Panc1 (cell line): Measurements from ENCODE around the gene CREB3. TPM values are rescaled to one million over a fixed set of nuclear protein-coding genes. Genes with fewer than 3 reads are reported as not detected.

Experiments
- ATAC-seq: fragments of 200-7000 bp; cut with Tn5 transposase; 2 replicates; pipeline ENCODE4 v1.9.1; 2020; ENCODE audit warnings: mild to moderate bottlenecking, moderate library complexity
- Bru-seq: library from RNA; stranded (reverse); fragments of 400-500 nt; gene quantifications from one replicate; lab custom pipeline; 2021; lab: Mats Ljungman, UMichigan
- BruChase-seq, 2 experiments: library from RNA; stranded (reverse); fragments of 400-500 nt; gene quantifications; one replicate each; lab custom pipeline; 2021; lab: Mats Ljungman, UMichigan
- BruUV-seq: library from RNA; stranded (reverse); fragments of 400-500 nt; replicated peaks from 2 replicates; lab custom pipeline; 2021; lab: Mats Ljungman, UMichigan
- CTCF ChIA-PET: fragments of 300-600 bp; sonication (Branson Sonifier 250); formaldehyde crosslinking; loops from one replicate; lab custom pipeline; 2022; ENCODE audit warnings: antibody characterized with exemption; lab: Charles Lee
- POLR2A ChIA-PET: fragments of 300-600 bp; sonication (Branson Sonifier 250); formaldehyde crosslinking; loops from one replicate; lab custom pipeline; 2022; ENCODE audit warnings: antibody characterized with exemption; lab: Charles Lee
- DNase-seq: peaks from one replicate; pipeline ENCODE4 v3.0.0-alpha.2; 2010; ENCODE audit warnings: low read depth, low spot score
- H3K27ac ChIP-seq: 2 replicates; pipeline ENCODE4 v1.5.1; 2011; ENCODE audit warnings: mild to moderate bottlenecking, low read length, inconsistent platforms
- H3K27me3 ChIP-seq: fragments of 200-500 bp; sonication (Bioruptor generic); 2 replicates; pipeline ENCODE4 v1.6.0; 2014; ENCODE audit warnings: low read length, inconsistent platforms; ENCODE audit not compliant: control insufficient read depth, insufficient read depth
- H3K36me3 ChIP-seq: fragments of 200-500 bp; sonication (Bioruptor generic); 2 replicates; pipeline ENCODE4 v1.5.1; 2014; ENCODE audit warnings: inconsistent platforms, mild to moderate bottlenecking, low read length, moderate library complexity; ENCODE audit not compliant: control insufficient read depth, insufficient read depth
- H3K4me1 ChIP-seq: 2 replicates; pipeline ENCODE4 v1.5.1; 2011; ENCODE audit warnings: inconsistent platforms, mild to moderate bottlenecking, low read length, moderate library complexity; ENCODE audit not compliant: control insufficient read depth, insufficient read depth
- H3K4me3 ChIP-seq, 2 experiments: 2 replicates each; pipeline ENCODE4 v1.5.1; 2011 to 2012; ENCODE audit warnings: low read depth in 2 of 2, low read length in 2 of 2, mild to moderate bottlenecking in 2 of 2, inconsistent platforms in 1 of 2, moderate library complexity in 1 of 2
- H3K9me3 ChIP-seq: fragments of 200-500 bp; sonication (Bioruptor generic); 2 replicates; pipeline ENCODE4 v1.5.1; 2014; ENCODE audit warnings: low read depth, mild to moderate bottlenecking, inconsistent platforms, low read length, moderate library complexity; ENCODE audit not compliant: control insufficient read depth, insufficient read depth
- POLR2AphosphoS5 ChIP-seq: IDR thresholded peaks from 2 replicates; pipeline ENCODE4 v1.6.1; 2012; ENCODE audit warnings: mild to moderate bottlenecking, low read depth, low read length, moderate library complexity
- REST ChIP-seq, 2 experiments: IDR thresholded peaks; 2 replicates each; pipeline ENCODE4 v1.6.1; 2011 to 2012; ENCODE audit warnings: low read depth in 2 of 2, control low read depth in 1 of 2, low read length in 1 of 2, mild to moderate bottlenecking in 1 of 2, moderate library complexity in 1 of 2; ENCODE audit not compliant: insufficient read depth in 1 of 2
- SIN3A ChIP-seq: IDR thresholded peaks from 2 replicates; pipeline ENCODE4 v1.6.1; 2012; ENCODE audit warnings: low read depth, mild to moderate bottlenecking, low read length, moderate library complexity, borderline replicate concordance; ENCODE audit not compliant: insufficient read depth
- TCF7L2 ChIP-seq: IDR thresholded peaks from 2 replicates; pipeline ENCODE4 v1.6.1; 2011; ENCODE audit warnings: mild to moderate bottlenecking, low read depth, low read length, inconsistent platforms
- in situ Hi-C: cut with HindIII; loops from 2 replicates; pipeline ENCODE4 v1.10.0; 2016; ENCODE audit warnings: low sequenced_read_pairs, low pct_unique_long_range_greater_than_20kb
- intact Hi-C: fragments of 100-400 bp; cut with micrococcal nuclease; formaldehyde crosslinking; loops from one replicate; pipeline ENCODE4 v1.10.0; 2022; ENCODE audit not compliant: unreplicated experiment
- long read RNA-seq: library from polyadenylated mRNA; unstranded; transcript quantifications from one replicate; pipeline ENCODE4 v2.0.0, GENCODE V29; 2021; ENCODE audit not compliant: unreplicated experiment
- polyA plus RNA-seq: library from polyadenylated mRNA; unstranded; fragments of >200 nt; gene quantifications from one replicate; pipeline ENCODE4 v1.2.1, GENCODE V29; 2012; ENCODE audit warnings: missing spikeins; ENCODE audit not compliant: insufficient read length
- total RNA-seq: library from RNA; stranded (reverse); gene quantifications from one replicate; pipeline ENCODE4 v1.2.1, GENCODE V29; 2021; ENCODE audit not compliant: unreplicated experiment
- TF ChIP-seq, protein P1 (sequence below): fragments of 450-650 bp; IDR thresholded peaks from 2 replicates; pipeline ENCODE4 v1.5.1; 2017; ENCODE audit warnings: mild to moderate bottlenecking

Gene CREB3
- 67.0 TPM for total RNA-seq
- polyA plus RNA-seq: 63.6 TPM
- percentile 83 among the genes with signal in this experiment for Bru-seq, nascent RNA
- percentile 84 among the genes with signal in this experiment for BruChase-seq, experiment 1, labeled RNA remaining after a 2-hour chase
- BruChase-seq, experiment 2, labeled RNA remaining after a 6-hour chase: percentile 92 among the genes with signal in this experiment
- long read RNA-seq, transcript CREB3-201 (9 exons, 1,832 nt): major isoform, 139 of 151 reads
- long read RNA-seq, partial matches to known transcripts: 6 of 151 reads
- long read RNA-seq, other reads (novel, unspliced or antisense): 3 of 151 reads

- DNase-seq (peak; percentile 85), ATAC-seq (peak; percentile 93)
- Histone ChIP-seq H3K4me1 (peaks cover 49% of the 10 kb centered on the region), H3K27ac (peak within 1 kb of the TSS; percentile 95), H3K36me3 (peaks cover 19% of the 10 kb centered on the region), H3K4me3 (peak within 1 kb of the TSS; percentile 82 to 99), H3K27me3 (no peaks in the 10 kb centered on the region), H3K9me3 (no peaks in the 10 kb centered on the region)
- ChIA-PET CTCF (interaction anchor here (0.7 to 2.5 kb wide), 4 partner anchors 36 to 256 kb away, joined by 3 to 13 read pairs (median 4); no protein-coding TSS in a partner anchor), POLR2A (interaction anchor here (0.5 to 1.8 kb wide), 8 partner anchors 13 to 653 kb away, joined by 3 to 11 read pairs (median 6); partner anchors contain the start of genes ARHGEF39, CCDC107, FANCG and RMRP)
- peak; percentile 88 for TF ChIP-seq POLR2AphosphoS5
- TF ChIP-seq TCF7L2: peak; percentile 94
- TF ChIP-seq, protein P1, sequence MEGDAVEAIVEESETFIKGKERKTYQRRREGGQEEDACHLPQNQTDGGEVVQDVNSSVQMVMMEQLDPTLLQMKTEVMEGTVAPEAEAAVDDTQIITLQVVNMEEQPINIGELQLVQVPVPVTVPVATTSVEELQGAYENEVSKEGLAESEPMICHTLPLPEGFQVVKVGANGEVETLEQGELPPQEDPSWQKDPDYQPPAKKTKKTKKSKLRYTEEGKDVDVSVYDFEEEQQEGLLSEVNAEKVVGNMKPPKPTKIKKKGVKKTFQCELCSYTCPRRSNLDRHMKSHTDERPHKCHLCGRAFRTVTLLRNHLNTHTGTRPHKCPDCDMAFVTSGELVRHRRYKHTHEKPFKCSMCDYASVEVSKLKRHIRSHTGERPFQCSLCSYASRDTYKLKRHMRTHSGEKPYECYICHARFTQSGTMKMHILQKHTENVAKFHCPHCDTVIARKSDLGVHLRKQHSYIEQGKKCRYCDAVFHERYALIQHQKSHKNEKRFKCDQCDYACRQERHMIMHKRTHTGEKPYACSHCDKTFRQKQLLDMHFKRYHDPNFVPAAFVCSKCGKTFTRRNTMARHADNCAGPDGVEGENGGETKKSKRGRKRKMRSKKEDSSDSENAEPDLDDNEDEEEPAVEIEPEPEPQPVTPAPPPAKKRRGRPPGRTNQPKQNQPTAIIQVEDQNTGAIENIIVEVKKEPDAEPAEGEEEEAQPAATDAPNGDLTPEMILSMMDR: no peak
- intact Hi-C loops (no loop called here), in situ Hi-C loops (no loop called here)
- no TSS peak for BruUV-seq
Observed at GRCh38 chr9:35732185-35732799, at the start of gene CREB3, which contains the start of gene TLN1. TSS of gene CREB3 (plus strand) at chr9:35732666. CDS start at chr9:35732773, 107 bp downstream. TSS of gene TLN1 (minus strand) at chr9:35732195. CDS start at chr9:35725694, 6,501 bp downstream.

- Histone ChIP-seq H3K4me3 (no peak overlapping the region), H3K4me1 (peaks cover 28% of the 10 kb centered on the region), H3K9me3 (no peaks in the 10 kb centered on the region), H3K27me3 (no peaks in the 10 kb centered on the region), H3K27ac (no peak overlapping the region), H3K36me3 (peaks cover 10% of the 10 kb centered on the region; the same call in 1 of the 2 replicates)
- ATAC-seq: no peak
- CTCF ChIA-PET: interaction anchor here (1.0 kb wide), 1 partner anchor 11 kb away, joined by 5 read pairs; no protein-coding TSS in a partner anchor
- TF ChIP-seq POLR2AphosphoS5 (no peak), REST (IDR thresholded peaks at IDR 0.05; ENCODE audit: insufficient read depth in 1 of 2, low read depth in 2 of 2, low read length in 1 of 2) (no peak), SIN3A (no peak), TCF7L2 (no peak)
- TF ChIP-seq, protein P1: no peak
- POLR2A ChIA-PET: interaction anchor here (1.1 kb wide), 1 partner anchor 22 kb away, joined by 4 read pairs; no protein-coding TSS in a partner anchor
- no TSS peak for BruUV-seq
- DNase-seq: no peak
- intact Hi-C loops: no loop called here
- in situ Hi-C loops: no loop called here
Observed at GRCh38 chr9:35683323-35683722, 49.1 kb upstream of the CREB3 start.
